Measurements from ENCODE around the gene FNDC8.

DNA sequence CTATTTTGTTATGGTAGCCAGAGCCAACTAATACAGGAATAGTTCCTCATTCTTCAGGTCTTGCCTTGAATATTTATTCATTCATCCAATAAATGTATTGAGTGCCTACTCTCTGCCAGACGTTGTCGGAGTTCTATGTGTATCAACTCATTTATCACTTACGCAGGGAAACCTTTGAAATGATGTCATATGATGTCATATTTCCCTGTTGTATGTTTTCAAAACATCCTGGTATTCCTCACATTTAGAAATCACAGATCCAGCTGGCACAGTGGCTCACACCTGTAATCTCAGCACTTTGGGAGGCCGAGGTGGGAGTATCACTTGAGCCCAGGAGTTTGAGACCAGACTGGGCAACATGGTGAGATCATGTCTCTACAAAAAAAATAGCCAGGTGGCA, 23.4 kb downstream of the FNDC8 start:
- TF ChIP-seq CTCF (IDR thresholded peaks at IDR 0.05; ENCODE audit: insufficient read depth, low read length, poor library complexity, severe bottlenecking), result no peak
- no peak for TF ChIP-seq EZH2phosphoT487 (conservative IDR thresholded peaks at IDR 0.05; ENCODE audit: low read length)
